Right lobe of liver (tissue), 6 donors: ENCODE measurements around the gene CCDC70. TPM values are rescaled to one million over a fixed set of nuclear protein-coding genes. Genes with fewer than 3 reads are reported as not detected.

Experiments used
- ATAC-seq, 4 donors: fragments of 200-7000 bp; cut with Tn5 transposase; one replicate each; pipeline ENCODE4 v1.9.1; 2020; ENCODE audit warnings: mild to moderate bottlenecking in 4 of 4, moderate library complexity in 4 of 4
- DNase-seq, 3 donors: peaks; one replicate each; pipeline ENCODE4 v3.0.0-alpha.2; 2020
- H3K27ac ChIP-seq, 3 donors: fragments of 200-600 bp; one replicate each; pipeline ENCODE4 v1.8.0; 2022
- H3K27me3 ChIP-seq, 2 donors: fragments of 200-600 bp; one replicate each; pipeline ENCODE4 v1.8.0; 2022
- H3K36me3 ChIP-seq, 4 donors: fragments of 200-600 bp; sonication (generic) in 1 of 4; one replicate each; pipeline versions ENCODE4 v1.5.1 to v1.8.0; 2017 to 2022; ENCODE audit warnings: control low read depth in 1 of 4
- H3K4me1 ChIP-seq, 4 donors: fragments of 200-600 bp; sonication (generic) in 1 of 4; one replicate each; pipeline versions ENCODE4 v1.5.1 to v1.8.0; 2017 to 2022; ENCODE audit warnings: control low read depth in 1 of 4
- H3K4me3 ChIP-seq, 3 donors: fragments of 200-600 bp; one replicate each; pipeline ENCODE4 v1.8.0; 2022
- H3K9me3 ChIP-seq, 4 donors: fragments of 200-600 bp; sonication (generic) in 1 of 4; one replicate each; pipeline versions ENCODE4 v1.5.1 to v1.8.0; 2017 to 2022; ENCODE audit warnings: control low read depth in 1 of 4
- CTCF ChIP-seq, 4 donors: fragments of 200-600 bp in 3 of 4; fragments of 450-650 bp in 1 of 4; IDR thresholded peaks; one replicate each; pipeline versions ENCODE4 v1.5.1 to v1.8.0; 2016 to 2022; ENCODE audit warnings: antibody characterized with exemption in 4 of 4, mild to moderate bottlenecking in 2 of 4
- POLR2A ChIP-seq: fragments of 450-650 bp; IDR thresholded peaks from one replicate; pipeline ENCODE4 v1.6.1; 2017; ENCODE audit warnings: antibody characterized with exemption, mild to moderate bottlenecking
- WGBS: methylation state at CpG from one replicate; pipeline ENCODE4 v1.1.6; 2018; ENCODE audit warnings: low coverage, low lambda C conversion rate; ENCODE audit not compliant: insufficient coverage; ENCODE audit errors: missing lambda C conversion rate; 5-methylcytosine and 5-hydroxymethylcytosine counted together
- intact Hi-C, 2 donors: fragments of 100-400 bp; cut with DNase I; formaldehyde crosslinking; loops; one replicate each; pipeline versions ENCODE4 v1.11.2 to v1.14.1; 2022
- total RNA-seq, 6 experiments: library from RNA; depleted of rRNA in 2 of 6; stranded (reverse); fragments of >200 nt in 2 of 6; fragmentation: NEBNext Ultra II Directional in 3 of 6; extraction: Animal tissue kit (Norgen Biotek cat#: 25700) in 3 of 6; gene quantifications; one replicate each; pipeline versions ENCODE4 v1.1.0 to v1.2.4, GENCODE V29; 2016 to 2023
- donor health status: DM: no; HTN: yes; CAD: no.
- donor health status: DM: no; HTN: no; CAD: no.
- donor health status: DM: no; HTN: no; CAD: no.
- donor health status: DM: no; HTN: yes; CAD: no.
- donor health status: DM: no; HTN: yes; CAD: no.

CCDC70 gene
- total RNA-seq, 6 experiments from 2014 or later = not detected

- Histone ChIP-seq H3K36me3 (no peaks in the 10 kb centered on the region), H3K27me3 (no peaks in the 10 kb centered on the region), H3K9me3 (no peaks in the 10 kb centered on the region), H3K27ac (no peak overlapping the region), H3K4me1 (peaks cover 0 to 3% (median 0%) of the 10 kb centered on the region in 4 donors), H3K4me3 (no peak overlapping the region)
- intact Hi-C loops = no loop called here
- no peak for DNase-seq
- ATAC-seq = no peak
- 86% methylated on average over 16 of the region's 19 CpGs for WGBS
- TF ChIP-seq CTCF (IDR thresholded peaks at IDR 0.05) (no peak), POLR2A (no peak)
These were observed 45.0 kb upstream of the CCDC70 start for GRCh38 chr13:51816604-51817249.

- intact Hi-C loops = no loop called here
- no peaks in the 10 kb centered on the region for H3K36me3 ChIP-seq
- no peaks in the 10 kb centered on the region for H3K9me3 ChIP-seq
- peaks cover 0 to 3% (median 0%) of the 10 kb centered on the region in 4 donors for H3K4me1 ChIP-seq
- 78% methylated on average over 7 of the region's 8 CpGs for WGBS
- no peaks in the 10 kb centered on the region for H3K27me3 ChIP-seq
- no peak for ATAC-seq
- TF ChIP-seq CTCF (IDR thresholded peaks at IDR 0.05) (no peak), POLR2A (no peak)
- DNase-seq = no peak
- H3K27ac ChIP-seq = no peak overlapping the region
- H3K4me3 ChIP-seq = no peak overlapping the region
These were observed 44.1 kb upstream of the CCDC70 start for GRCh38 chr13:51817717-51818116.

- no peaks in the 10 kb centered on the region for H3K27me3 ChIP-seq
- H3K4me3 ChIP-seq = no peak overlapping the region
- DNase-seq (no peak), ATAC-seq (no peak)
- H3K36me3 ChIP-seq = no peaks in the 10 kb centered on the region
- intact Hi-C loops = no loop called here
- TF ChIP-seq CTCF (IDR thresholded peaks at IDR 0.05) (no peak), POLR2A (no peak)
- H3K4me1 ChIP-seq = peaks cover 0 to 3% (median 0%) of the 10 kb centered on the region in 4 donors
- H3K9me3 ChIP-seq = no peaks in the 10 kb centered on the region
- no peak overlapping the region for H3K27ac ChIP-seq
- WGBS = 90% methylated on average over 4 of the region's 4 CpGs
These were observed 43.5 kb upstream of the CCDC70 start for GRCh38 chr13:51818276-51818675.

GRCh38 chr13:51818781-51819511, 42.8 kb upstream of the CCDC70 start:
- H3K27ac ChIP-seq = no peak overlapping the region
- intact Hi-C loops = no loop called here
- TF ChIP-seq POLR2A (no peak), CTCF (IDR thresholded peaks at IDR 0.05) (no peak)
- H3K27me3 ChIP-seq = no peaks in the 10 kb centered on the region
- no peak overlapping the region for H3K4me3 ChIP-seq
- no peaks in the 10 kb centered on the region for H3K9me3 ChIP-seq
- 83% methylated on average over 7 of the region's 9 CpGs for WGBS
- H3K36me3 ChIP-seq = no peaks in the 10 kb centered on the region
- no peak for ATAC-seq
- H3K4me1 ChIP-seq = peaks cover 0 to 3% (median 0%) of the 10 kb centered on the region in 4 donors
- no peak for DNase-seq
